Glomerular visceral epithelial cell (primary cell): Measurements from ENCODE around the gene ILF3.
A peak's percentile ranks its signal among the peaks of the same experiment; 100 is the strongest.

Experiments
- DNase-seq: peaks from one replicate; pipeline ENCODE4 v3.0.0-alpha.2; 2016; ENCODE audit errors: extremely low spot score

ILF3 gene

DNA sequence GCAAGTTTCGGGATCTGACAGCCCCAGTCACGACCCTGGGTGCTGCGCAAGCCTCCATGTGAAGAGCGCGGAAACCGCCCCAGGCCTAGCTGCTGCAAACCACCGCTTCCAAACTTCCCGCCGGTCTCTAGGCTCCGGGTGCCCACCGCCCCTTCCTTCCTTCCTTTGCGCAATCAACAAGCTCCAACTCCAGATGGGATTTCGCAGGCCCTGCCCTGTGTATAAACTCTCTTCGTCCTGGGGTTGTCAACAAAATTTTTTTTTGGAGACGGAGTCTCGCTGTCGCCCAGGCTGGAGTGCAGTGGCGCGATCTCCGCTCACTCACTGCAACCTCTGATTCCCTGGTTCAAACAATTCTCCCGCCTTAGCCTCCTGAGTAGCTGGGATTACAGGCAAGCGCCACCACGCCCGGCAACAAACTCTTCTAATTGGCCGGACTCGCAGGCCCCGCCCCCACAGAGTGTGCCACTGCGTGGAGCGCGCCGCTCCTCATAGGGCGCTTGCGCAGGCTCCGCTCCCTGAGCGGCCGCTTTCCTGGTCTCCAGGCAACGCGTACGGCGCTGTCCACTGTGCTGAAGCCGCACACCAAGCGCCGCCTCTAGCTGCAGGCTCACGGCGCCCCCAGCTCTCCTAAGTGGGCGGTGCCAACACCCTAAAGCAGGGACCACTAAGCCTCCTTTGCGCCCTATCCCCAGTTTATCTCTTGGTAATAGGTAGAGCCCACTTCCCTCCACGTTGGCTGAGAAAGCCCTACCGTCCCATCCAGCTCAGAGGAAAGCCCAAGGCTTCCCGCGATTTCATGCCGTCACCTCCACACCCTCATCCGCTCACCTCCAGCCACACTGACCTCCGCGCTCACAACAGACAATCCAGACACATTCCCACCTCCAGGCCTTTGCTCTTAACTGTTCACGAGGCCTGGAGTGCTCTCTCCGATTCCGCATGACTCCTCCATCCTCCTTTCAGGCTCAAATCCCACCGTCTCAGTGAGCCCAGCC lies 41.6 kb downstream of the ILF3 start:
- DNase-seq, result peak; percentile 94

GRCh38 chr19:10699650-10700335 lies 45.6 kb downstream of the ILF3 start:
- DNase-seq, result peak; percentile 72

DNA sequence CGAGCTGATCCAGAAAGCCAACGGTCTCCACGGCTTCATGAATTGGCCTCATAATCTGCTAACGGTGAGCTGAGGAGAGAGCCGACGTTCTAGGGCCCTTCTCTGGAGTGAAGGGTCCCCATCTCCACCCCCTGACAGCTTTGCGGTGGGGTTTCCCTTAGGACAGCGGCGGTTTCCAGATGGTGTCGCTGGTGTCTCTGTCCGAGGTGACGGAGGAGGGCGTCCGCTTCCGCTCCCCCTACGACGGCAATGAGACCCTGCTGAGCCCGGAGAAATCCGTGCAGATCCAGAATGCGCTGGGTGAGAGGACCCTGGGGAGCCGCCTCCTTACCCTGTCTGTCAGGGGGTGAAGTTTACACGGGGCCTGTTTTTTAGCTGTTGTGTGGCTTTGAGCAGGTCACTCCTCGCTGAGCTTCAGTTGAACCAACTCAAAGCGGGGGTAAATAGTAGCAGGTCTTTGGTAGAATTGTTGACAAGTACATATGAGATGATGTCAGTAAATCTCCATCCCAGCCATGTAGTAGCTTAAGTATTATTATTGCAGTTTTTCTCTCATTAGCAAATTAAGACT lies 47.9 kb downstream of the ILF3 start:
- DNase-seq, result no peak

DNA sequence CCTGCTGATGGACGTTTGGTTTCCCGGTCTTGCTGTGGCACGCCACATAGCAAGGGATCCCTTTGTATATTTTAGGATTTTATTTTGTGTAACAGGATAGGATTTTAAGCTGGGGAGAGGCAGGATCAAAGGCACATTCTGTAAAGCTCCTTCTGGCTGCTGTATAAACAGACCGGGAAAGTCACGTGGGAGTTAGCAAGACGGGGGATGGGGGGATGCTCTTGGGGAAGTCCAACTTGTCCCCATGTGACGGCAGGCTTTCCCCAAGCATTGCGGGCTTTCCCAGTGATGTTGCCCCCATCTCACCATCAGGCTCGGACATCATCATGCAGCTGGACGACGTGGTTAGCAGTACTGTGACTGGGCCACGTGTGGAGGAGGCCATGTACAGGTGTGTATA lies 52.8 kb downstream of the ILF3 start:
- no peak for DNase-seq

GRCh38 chr19:10707440-10707839 lies 53.3 kb downstream of the ILF3 start:
- DNase-seq, result no peak

GRCh38 chr19:10708291-10708690 lies 54.1 kb downstream of the ILF3 start:
- DNase-seq, result no peak

GRCh38 chr19:10712045-10712444 lies 57.9 kb downstream of the ILF3 start:
- no peak for DNase-seq

- DNase-seq, result no peak
These were observed 58.6 kb downstream of the ILF3 start for GRCh38 chr19:10712754-10713153.

DNA sequence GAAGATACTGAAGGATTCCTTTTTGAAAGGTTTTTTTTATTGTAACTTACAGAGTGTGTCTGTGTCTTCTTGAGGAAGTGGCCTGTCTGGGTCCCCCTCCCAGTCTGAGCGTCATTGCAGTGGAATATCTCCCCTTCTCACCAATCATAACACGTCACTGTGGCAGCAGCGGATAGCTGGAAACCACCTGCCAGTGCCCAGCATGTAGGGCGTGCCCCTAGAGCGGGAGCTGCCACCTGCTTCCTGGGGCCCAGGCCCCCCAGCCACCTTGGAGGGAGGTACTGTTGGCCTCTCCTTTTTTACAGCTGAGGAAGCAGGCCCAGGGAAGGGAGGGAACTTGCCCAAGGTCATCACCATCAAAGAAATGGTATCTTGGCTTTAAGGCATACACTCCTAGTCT lies 59.2 kb downstream of the ILF3 start:
- no peak for DNase-seq

GRCh38 chr19:10717054-10717355 lies 62.9 kb downstream of the ILF3 start:
- no peak for DNase-seq

- peak; percentile 100 for DNase-seq
These were observed 63.4 kb downstream of the ILF3 start, which contains the start of gene DNM2 for GRCh38 chr19:10717356-10718204. Gene DNM2 (plus strand): TSS chr19:10718079. CDS start chr19:10718243, 164 bp downstream.

- DNase-seq, result peak; percentile 48
These were observed 64.4 kb downstream of the ILF3 start for GRCh38 chr19:10718205-10719196.

DNA sequence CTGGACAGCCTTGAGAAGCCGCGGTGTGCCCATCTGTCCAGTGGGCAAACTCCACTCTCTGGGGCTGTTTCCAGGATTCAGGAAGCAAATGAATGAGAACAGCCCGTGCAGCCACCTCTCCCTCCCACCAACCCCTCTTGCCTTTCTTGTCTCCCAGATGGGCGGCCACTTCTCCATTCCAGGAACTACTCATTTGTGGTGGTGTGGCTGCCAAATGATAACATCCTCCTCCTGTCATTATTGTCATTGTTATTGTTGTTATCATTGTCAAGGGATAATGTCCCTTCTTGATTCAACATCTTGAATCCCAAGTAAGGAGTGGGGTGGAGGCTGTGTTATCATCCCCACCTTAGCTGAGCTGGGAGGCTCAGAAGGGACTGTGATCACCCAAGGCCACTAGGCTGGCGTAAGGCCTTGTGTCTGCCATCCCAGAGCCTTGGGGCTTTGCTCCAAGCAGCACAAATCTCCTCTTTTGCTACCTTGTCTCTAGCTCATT lies 65.4 kb downstream of the ILF3 start:
- DNase-seq, result no peak

DNA sequence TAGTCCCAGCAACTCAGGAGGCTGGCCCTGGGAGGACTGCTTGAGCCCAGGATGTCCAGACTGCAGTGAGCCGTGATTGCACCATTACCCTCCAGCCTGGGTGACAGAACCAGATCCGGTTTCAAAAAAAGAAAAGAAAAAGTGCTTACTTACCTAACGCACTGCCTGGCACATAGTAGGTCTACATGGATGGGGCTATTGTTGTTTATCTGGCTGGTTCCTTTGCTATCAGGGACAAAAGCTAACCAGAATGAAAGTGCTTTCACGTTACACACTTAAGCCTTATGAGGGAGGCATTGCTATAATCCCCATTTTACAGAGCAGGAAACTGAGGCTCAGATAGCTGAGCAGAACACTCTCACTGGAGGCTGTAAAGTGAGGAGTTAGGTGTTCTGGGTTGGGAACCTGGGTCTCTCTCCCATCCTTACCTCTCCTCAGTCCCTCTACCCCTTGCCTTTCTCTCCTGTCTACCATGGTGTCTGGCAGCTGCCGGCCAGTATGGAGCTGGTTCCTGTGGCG lies 66.5 kb downstream of the ILF3 start:
- DNase-seq, result no peak

GRCh38 chr19:10723591-10723990 lies 69.4 kb downstream of the ILF3 start:
- DNase-seq, result no peak

DNA sequence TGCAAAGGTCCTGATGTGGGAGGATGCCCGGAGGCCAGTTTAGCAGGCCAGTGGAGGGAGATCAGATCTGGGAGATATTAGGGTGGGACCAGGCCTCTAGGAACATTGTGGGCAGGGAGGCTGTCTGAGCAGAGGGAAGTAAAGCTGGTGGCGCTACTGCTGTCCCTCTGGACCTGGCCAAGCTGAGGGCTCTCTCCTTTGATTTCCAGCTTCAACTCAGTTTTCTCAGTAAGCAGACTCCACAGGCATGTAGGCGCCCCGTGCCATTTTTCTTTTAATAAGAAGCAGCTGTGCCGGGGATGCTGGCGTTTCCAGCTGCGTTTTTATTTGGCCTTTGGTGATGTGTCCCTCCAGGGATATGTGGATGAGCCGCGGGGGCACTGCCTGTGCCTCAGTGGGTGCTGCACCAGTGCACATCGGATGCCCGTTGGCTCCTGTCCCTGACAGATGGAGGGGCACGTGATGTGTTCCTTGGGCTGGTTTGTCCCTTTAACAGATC lies 70.5 kb downstream of the ILF3 start:
- DNase-seq, result no peak

GRCh38 chr19:10725415-10725814 lies 71.3 kb downstream of the ILF3 start:
- no peak for DNase-seq

- DNase-seq, result no peak
These were observed 72.1 kb downstream of the ILF3 start for GRCh38 chr19:10726268-10726667.

DNA sequence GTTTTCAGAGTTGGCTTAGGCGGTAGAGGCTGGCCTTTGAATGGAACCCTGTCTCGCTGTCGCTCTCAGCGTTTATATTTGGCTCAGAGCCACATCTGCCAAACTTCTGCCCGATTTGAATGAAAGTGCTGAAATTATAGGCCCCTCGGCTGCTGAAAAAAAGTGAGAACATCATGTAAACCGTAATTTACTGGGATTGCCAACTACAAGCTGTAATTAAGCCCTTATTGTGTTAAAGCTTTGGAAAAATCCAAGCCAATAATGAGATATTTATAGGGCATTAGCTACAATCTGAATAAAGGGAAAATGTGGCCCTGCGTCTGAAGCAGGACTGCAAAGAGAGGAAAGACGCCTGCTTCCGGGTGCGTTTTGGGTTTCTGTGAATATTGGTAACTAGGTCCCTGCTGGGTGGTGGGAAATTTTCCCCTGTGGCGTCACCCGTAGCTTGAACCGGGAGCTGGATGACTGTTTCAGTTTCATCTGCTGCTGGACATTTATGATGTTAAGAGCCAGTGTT lies 73.6 kb downstream of the ILF3 start:
- DNase-seq, result no peak

DNA sequence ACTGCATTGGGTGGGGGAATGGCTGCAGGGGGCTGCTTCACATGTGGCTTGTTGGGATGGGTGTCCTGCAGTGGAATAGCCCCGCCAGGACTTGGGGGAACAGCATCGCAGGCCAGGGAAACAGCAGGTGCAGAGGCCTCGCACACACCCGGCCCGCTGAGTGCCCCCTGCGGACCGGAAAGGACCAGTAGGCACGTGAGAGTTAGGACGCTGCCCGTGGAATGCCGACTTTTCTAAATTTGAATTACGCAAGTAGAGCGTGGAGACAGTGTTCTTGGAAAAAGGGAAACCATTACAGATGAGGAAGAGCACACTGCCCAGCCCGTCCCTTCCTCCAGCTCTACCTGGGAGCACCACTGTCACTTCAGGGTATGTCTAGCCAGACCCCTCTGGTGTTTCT lies 75.3 kb downstream of the ILF3 start:
- no peak for DNase-seq
